ENCODE data around the gene ADNP2. TPM values are rescaled to one million over a fixed set of nuclear protein-coding genes. Genes with fewer than 3 reads are reported as not detected.
"Not testable (repeated sequence)": the region's sequence is repeated elsewhere in the genome, so short reads cannot be mapped to it uniquely, and the experiment has no call there.

ADNP2 gene
- total and polyA plus RNA-seq, 4 experiments from 2014 or later = 7.1 to 20.9 (median 14.7) TPM

- Histone ChIP-seq H3K4me1 (ENCODE audit: insufficient read depth, low read length) (no peaks in the 10 kb centered on the region), H3K36me3 (ENCODE audit: insufficient read depth, low read length) (no peaks in the 10 kb centered on the region), H3K9me3 (ENCODE audit: control insufficient read depth in 1 of 2, low read length in 2 of 2) (no peaks in the 10 kb centered on the region), H3K4me3 (ENCODE audit: low read length in 2 of 2) (no peak overlapping the region), H3K27ac (ENCODE audit: low read depth, low read length) (no peak overlapping the region), H3K27me3 (ENCODE audit: insufficient read depth, low read length) (no peaks in the 10 kb centered on the region)
- peak; percentile 47 to 75 (median 56) for DNase-seq
- POLR2A ChIA-PET (ENCODE audit: partially characterized antibody) = no interaction called here
- H3K27me3 Mint-ChIP-seq = peaks cover 9 to 17% of the 10 kb centered on the region in 2 donors
- no peak overlapping the region for H3K27ac Mint-ChIP-seq
- no peaks in the 10 kb centered on the region for H3K36me3 Mint-ChIP-seq
- H3K9me3 Mint-ChIP-seq = peaks cover 0 to 4% (median 0%) of the 10 kb centered on the region in 8 donors
- H3K4me1 Mint-ChIP-seq = peaks cover 4 to 7% (median 7%) of the 10 kb centered on the region in 4 donors
- intact Hi-C loops (cut with micrococcal nuclease) = no loop called here
- no peak overlapping the region for H3K4me3 Mint-ChIP-seq
- CTCF ChIA-PET (ENCODE audit: partially characterized antibody) = interaction anchor here (1.2 to 5.4 kb wide), 8 partner anchors 10 to 99 kb away, joined by 4 to 40 read pairs (median 7); no protein-coding TSS in a partner anchor
Measured at GRCh38 chr18:80157708-80158343, 48.8 kb downstream of the ADNP2 start.

- no peaks in the 10 kb centered on the region for H3K27me3 ChIP-seq (ENCODE audit: insufficient read depth, low read length)
- intact Hi-C loops (cut with micrococcal nuclease) = no loop called here
- H3K36me3 ChIP-seq (ENCODE audit: insufficient read depth, low read length) = no peaks in the 10 kb centered on the region
- Mint-ChIP-seq H3K27ac (no peak overlapping the region), H3K9me3 (peaks cover 0 to 4% (median 0%) of the 10 kb centered on the region in 8 donors), H3K4me1 (peaks cover 4 to 7% (median 7%) of the 10 kb centered on the region in 4 donors), H3K4me3 (no peak overlapping the region), H3K27me3 (peaks cover 9 to 22% of the 10 kb centered on the region in 2 donors), H3K36me3 (no peaks in the 10 kb centered on the region)
- no peak overlapping the region for H3K4me3 ChIP-seq (ENCODE audit: low read length in 2 of 2)
- no peak for DNase-seq
- no peaks in the 10 kb centered on the region for H3K4me1 ChIP-seq (ENCODE audit: insufficient read depth, low read length)
- CTCF ChIA-PET (ENCODE audit: partially characterized antibody) = interaction anchor here (1.2 to 5.4 kb wide), 8 partner anchors 9 to 98 kb away, joined by 3 to 40 read pairs (median 7); no protein-coding TSS in a partner anchor
- no peaks in the 10 kb centered on the region for H3K9me3 ChIP-seq (ENCODE audit: control insufficient read depth in 1 of 2, low read length in 2 of 2)
- POLR2A ChIA-PET (ENCODE audit: partially characterized antibody) = no interaction called here
- H3K27ac ChIP-seq (ENCODE audit: low read depth, low read length) = no peak overlapping the region
Measured at GRCh38 chr18:80158365-80158764, 49.3 kb downstream of the ADNP2 start.

- Mint-ChIP-seq H3K27me3 (peaks cover 9 to 22% of the 10 kb centered on the region in 2 donors), H3K4me3 (peak overlapping the region in 7 of 8 donors; percentile 23 to 58 (median 44)), H3K9me3 (peaks cover 0 to 16% (median 14%) of the 10 kb centered on the region in 8 donors), H3K36me3 (no peaks in the 10 kb centered on the region), H3K27ac (no peak overlapping the region), H3K4me1 (peaks cover 0 to 2% (median under 1%) of the 10 kb centered on the region in 4 donors)
- Histone ChIP-seq H3K9me3 (ENCODE audit: control insufficient read depth in 1 of 2, low read length in 2 of 2) (peaks cover 0 to 8% of the 10 kb centered on the region in 2 donors), H3K36me3 (ENCODE audit: insufficient read depth, low read length) (no peaks in the 10 kb centered on the region), H3K4me3 (ENCODE audit: low read length in 2 of 2) (no peak overlapping the region), H3K27me3 (ENCODE audit: insufficient read depth, low read length) (no peaks in the 10 kb centered on the region), H3K27ac (ENCODE audit: low read depth, low read length) (no peak overlapping the region), H3K4me1 (ENCODE audit: insufficient read depth, low read length) (no peaks in the 10 kb centered on the region)
- ChIA-PET POLR2A (ENCODE audit: partially characterized antibody) (no interaction called here), CTCF (ENCODE audit: partially characterized antibody) (interaction anchor here (0.6 to 5.4 kb wide), 9 partner anchors 7 to 198 kb away, joined by 3 to 40 read pairs (median 3); no protein-coding TSS in a partner anchor)
- DNase-seq = peak in 2 of 5 donors; percentile 29 to 37
- intact Hi-C loops (cut with micrococcal nuclease) = no loop called here
Measured at GRCh38 chr18:80159713-80160636, 50.9 kb downstream of the ADNP2 start.

- peaks cover 9 to 22% of the 10 kb centered on the region in 2 donors for H3K27me3 Mint-ChIP-seq
- peaks cover 0 to 26% (median 19%) of the 10 kb centered on the region in 8 donors for H3K9me3 Mint-ChIP-seq
- H3K27me3 ChIP-seq (ENCODE audit: insufficient read depth, low read length) = no peaks in the 10 kb centered on the region
- peaks cover 0 to 2% (median under 1%) of the 10 kb centered on the region in 4 donors for H3K4me1 Mint-ChIP-seq
- H3K4me3 ChIP-seq (ENCODE audit: low read length in 2 of 2) = no peak overlapping the region
- no peak overlapping the region for H3K4me3 Mint-ChIP-seq
- DNase-seq = no peak
- H3K27ac ChIP-seq (ENCODE audit: low read depth, low read length) = no peak overlapping the region
- no peak overlapping the region for H3K27ac Mint-ChIP-seq
- ChIA-PET CTCF (ENCODE audit: partially characterized antibody) (interaction anchor here (1.2 to 1.9 kb wide), 2 partner anchors 9 to 94 kb away, joined by 3 to 6 read pairs; no protein-coding TSS in a partner anchor), POLR2A (ENCODE audit: partially characterized antibody) (no interaction called here)
- H3K9me3 ChIP-seq (ENCODE audit: control insufficient read depth in 1 of 2, low read length in 2 of 2) = peaks cover 0 to 8% of the 10 kb centered on the region in 2 donors
- H3K36me3 ChIP-seq (ENCODE audit: insufficient read depth, low read length) = no peaks in the 10 kb centered on the region
- intact Hi-C loops (cut with micrococcal nuclease) = no loop called here
- H3K36me3 Mint-ChIP-seq = peaks cover 0 to 2% of the 10 kb centered on the region in 2 donors
- H3K4me1 ChIP-seq (ENCODE audit: insufficient read depth, low read length) = no peaks in the 10 kb centered on the region
Measured at GRCh38 chr18:80161781-80162417, 52.8 kb downstream of the ADNP2 start.

GRCh38 chr18:80163183-80163582 lies 54.1 kb downstream of the ADNP2 start:
- Histone ChIP-seq H3K27me3 (ENCODE audit: insufficient read depth, low read length) (no peaks in the 10 kb centered on the region), H3K4me1 (ENCODE audit: insufficient read depth, low read length) (peaks cover 8% of the 10 kb centered on the region), H3K9me3 (ENCODE audit: control insufficient read depth in 1 of 2, low read length in 2 of 2) (peaks cover 0 to 8% of the 10 kb centered on the region in 2 donors), H3K36me3 (ENCODE audit: insufficient read depth, low read length) (no peaks in the 10 kb centered on the region), H3K27ac (ENCODE audit: low read depth, low read length) (no peak overlapping the region), H3K4me3 (ENCODE audit: low read length in 2 of 2) (no peak overlapping the region)
- no peak for DNase-seq
- H3K9me3 Mint-ChIP-seq = peaks cover 0 to 26% (median 21%) of the 10 kb centered on the region in 8 donors
- ChIA-PET CTCF (ENCODE audit: partially characterized antibody) (no interaction called here), POLR2A (ENCODE audit: partially characterized antibody) (no interaction called here)
- intact Hi-C loops (cut with micrococcal nuclease) = no loop called here
- H3K27ac Mint-ChIP-seq = no peak overlapping the region
- peaks cover 9 to 21% of the 10 kb centered on the region in 2 donors for H3K27me3 Mint-ChIP-seq
- H3K4me1 Mint-ChIP-seq = peaks cover 0 to 2% (median 0%) of the 10 kb centered on the region in 4 donors
- H3K4me3 Mint-ChIP-seq = no peak overlapping the region
- H3K36me3 Mint-ChIP-seq = peaks cover 0 to 2% of the 10 kb centered on the region in 2 donors

- H3K27me3 ChIP-seq (ENCODE audit: insufficient read depth, low read length); H3K9me3 ChIP-seq (ENCODE audit: control insufficient read depth in 1 of 2, low read length in 2 of 2); POLR2A ChIA-PET (ENCODE audit: partially characterized antibody); H3K4me3 Mint-ChIP-seq; H3K4me1 Mint-ChIP-seq; H3K4me1 ChIP-seq (ENCODE audit: insufficient read depth, low read length); H3K27ac ChIP-seq (ENCODE audit: low read depth, low read length); H3K4me3 ChIP-seq (ENCODE audit: low read length in 2 of 2); intact Hi-C loops (cut with micrococcal nuclease); H3K36me3 Mint-ChIP-seq; CTCF ChIA-PET (ENCODE audit: partially characterized antibody); H3K36me3 ChIP-seq (ENCODE audit: insufficient read depth, low read length); DNase-seq; H3K27ac Mint-ChIP-seq: not testable (repeated sequence)
- H3K27me3 Mint-ChIP-seq = peaks cover 7 to 22% of the 10 kb centered on the region in 2 donors
- H3K9me3 Mint-ChIP-seq = peaks cover 0 to 26% (median 22%) of the 10 kb centered on the region in 8 donors
Measured at GRCh38 chr18:80164727-80165355, 55.8 kb downstream of the ADNP2 start.

All from CD4-positive, alpha-beta memory T cell (primary cell).